ENCODE measurements around the gene DNM2.

The DNM2 gene

DNA sequence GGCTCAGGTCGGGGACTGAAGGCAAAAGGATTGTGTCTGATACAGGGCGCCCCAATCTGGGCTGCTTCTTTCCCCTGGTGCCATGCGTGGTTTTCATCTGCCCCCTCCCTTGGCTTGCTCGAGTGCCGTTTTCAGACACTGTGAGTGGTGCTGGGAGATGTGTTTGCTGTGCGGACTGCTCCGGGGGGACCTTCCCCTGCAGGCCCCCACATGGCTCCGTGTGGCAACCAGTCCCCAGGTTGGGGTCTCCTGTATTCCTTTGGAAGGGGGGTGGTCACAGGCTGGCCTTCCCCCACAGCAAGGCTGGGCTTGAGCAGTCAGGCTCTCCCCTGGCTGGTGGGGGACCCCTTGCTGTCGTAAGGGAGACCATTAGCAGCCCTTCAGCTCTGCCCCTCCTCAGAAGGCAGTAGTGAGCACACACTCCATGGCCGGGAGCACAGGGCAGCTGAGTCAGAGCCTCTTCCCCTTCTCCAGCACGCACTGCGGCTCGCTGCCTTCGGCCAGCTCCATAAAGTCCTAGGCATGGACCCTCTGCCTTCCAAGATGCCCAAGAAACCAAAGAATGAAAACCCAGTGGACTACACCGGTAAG, 37.2 kb upstream of the DNM2 start:
- Histone ChIP-seq H3K36me3 (ENCODE audit: control insufficient read depth, insufficient read depth, low read length) (peaks cover 93% of the 10 kb centered on the region), H3K27ac (ENCODE audit: insufficient read depth, low read length, poor library complexity, severe bottlenecking) (no peak overlapping the region), H3K9me3 (ENCODE audit: control insufficient read depth, low read length) (no peaks in the 10 kb centered on the region), H3K4me3 (ENCODE audit: insufficient read depth, low read depth, low read length, poor library complexity, severe bottlenecking) (no peak overlapping the region), H3K27me3 (replicated peaks; ENCODE audit: control insufficient read depth, insufficient read depth, low read length, poor library complexity, severe bottlenecking) (no peaks in the 10 kb centered on the region), H3K4me1 (ENCODE audit: control insufficient read depth, insufficient read depth, low read length, poor library complexity, severe bottlenecking) (no peaks in the 10 kb centered on the region)
- no peak for DNase-seq

DNA sequence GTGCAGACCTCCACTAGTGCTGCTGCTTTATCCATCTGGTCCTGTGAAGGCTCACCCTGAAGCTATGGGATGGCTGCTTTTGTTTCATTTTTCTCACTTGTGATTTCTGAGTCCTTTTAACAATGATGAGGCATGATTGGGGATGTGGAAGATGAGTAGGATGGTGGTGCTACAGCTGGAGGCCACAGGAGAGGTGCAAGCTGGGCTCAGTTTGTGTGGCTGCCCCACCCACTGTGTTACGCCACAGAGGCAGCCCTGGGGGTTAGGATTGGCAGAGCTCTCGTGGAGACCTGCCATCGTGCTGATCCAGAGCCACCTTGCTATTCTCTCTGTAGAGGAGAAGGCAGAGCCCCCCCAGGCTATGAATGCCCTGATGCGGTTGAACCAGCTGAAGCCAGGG, 36.2 kb upstream of the DNM2 start:
- Histone ChIP-seq H3K4me1 (ENCODE audit: control insufficient read depth, insufficient read depth, low read length, poor library complexity, severe bottlenecking) (no peaks in the 10 kb centered on the region), H3K27me3 (replicated peaks; ENCODE audit: control insufficient read depth, insufficient read depth, low read length, poor library complexity, severe bottlenecking) (no peaks in the 10 kb centered on the region), H3K4me3 (ENCODE audit: insufficient read depth, low read depth, low read length, poor library complexity, severe bottlenecking) (no peak overlapping the region), H3K9me3 (ENCODE audit: control insufficient read depth, low read length) (no peaks in the 10 kb centered on the region), H3K36me3 (ENCODE audit: control insufficient read depth, insufficient read depth, low read length) (peaks cover 95% of the 10 kb centered on the region), H3K27ac (ENCODE audit: insufficient read depth, low read length, poor library complexity, severe bottlenecking) (no peak overlapping the region)
- DNase-seq: no peak

DNA sequence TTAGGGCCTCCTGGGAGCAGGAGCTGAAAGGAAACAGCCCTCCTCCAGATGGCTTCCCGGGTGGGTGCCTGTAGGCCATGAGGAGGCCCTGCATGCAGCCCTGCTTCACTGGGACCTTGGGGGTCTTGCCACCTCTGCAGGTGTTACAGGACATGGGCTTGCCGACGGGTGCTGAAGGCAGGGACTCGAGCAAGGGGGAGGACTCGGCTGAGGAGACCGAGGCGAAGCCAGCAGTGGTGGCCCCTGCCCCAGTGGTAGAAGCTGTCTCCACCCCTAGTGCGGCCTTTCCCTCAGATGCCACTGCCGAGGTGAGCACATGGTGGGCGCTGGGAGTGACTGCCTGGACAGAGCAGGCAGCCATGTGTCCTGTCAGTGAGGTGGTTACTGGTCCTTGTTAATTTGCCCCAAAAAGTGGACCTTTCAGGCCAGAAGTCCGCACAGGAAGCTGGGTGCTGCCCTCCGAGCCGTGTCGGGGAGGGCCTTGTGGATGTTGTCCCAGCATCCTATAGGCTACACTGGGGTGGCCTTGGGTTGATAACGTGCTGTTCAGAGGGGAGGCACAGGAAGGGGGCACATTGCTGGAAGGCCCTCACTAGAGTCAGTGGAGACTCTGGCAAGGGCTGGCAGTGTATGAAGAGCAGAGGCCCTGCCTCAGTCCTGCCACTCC, 35.3 kb upstream of the DNM2 start:
- H3K4me3 ChIP-seq (ENCODE audit: insufficient read depth, low read depth, low read length, poor library complexity, severe bottlenecking): no peak overlapping the region
- no peaks in the 10 kb centered on the region for H3K9me3 ChIP-seq (ENCODE audit: control insufficient read depth, low read length)
- H3K27ac ChIP-seq (ENCODE audit: insufficient read depth, low read length, poor library complexity, severe bottlenecking): no peak overlapping the region
- no peaks in the 10 kb centered on the region for H3K27me3 ChIP-seq (replicated peaks; ENCODE audit: control insufficient read depth, insufficient read depth, low read length, poor library complexity, severe bottlenecking)
- no peak for DNase-seq
- peaks cover 95% of the 10 kb centered on the region for H3K36me3 ChIP-seq (ENCODE audit: control insufficient read depth, insufficient read depth, low read length)
- H3K4me1 ChIP-seq (ENCODE audit: control insufficient read depth, insufficient read depth, low read length, poor library complexity, severe bottlenecking): no peaks in the 10 kb centered on the region

DNA sequence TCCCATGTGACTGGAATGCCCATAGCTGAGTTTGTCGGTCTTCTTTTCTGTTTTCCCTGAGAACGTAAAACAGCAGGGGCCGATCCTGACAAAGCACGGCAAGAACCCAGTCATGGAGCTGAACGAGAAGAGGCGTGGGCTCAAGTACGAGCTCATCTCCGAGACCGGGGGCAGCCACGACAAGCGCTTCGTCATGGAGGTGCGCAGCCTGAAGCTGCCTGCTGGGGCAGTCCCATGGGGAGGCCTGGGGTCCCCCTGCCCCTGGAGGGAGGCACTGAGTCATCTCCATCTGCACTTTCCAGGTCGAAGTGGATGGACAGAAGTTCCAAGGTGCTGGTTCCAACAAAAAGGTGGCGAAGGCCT, 34.8 kb upstream of the DNM2 start:
- Histone ChIP-seq H3K9me3 (ENCODE audit: control insufficient read depth, low read length) (no peaks in the 10 kb centered on the region), H3K27ac (ENCODE audit: insufficient read depth, low read length, poor library complexity, severe bottlenecking) (no peak overlapping the region), H3K27me3 (replicated peaks; ENCODE audit: control insufficient read depth, insufficient read depth, low read length, poor library complexity, severe bottlenecking) (no peaks in the 10 kb centered on the region), H3K36me3 (ENCODE audit: control insufficient read depth, insufficient read depth, low read length) (peaks cover 95% of the 10 kb centered on the region), H3K4me1 (ENCODE audit: control insufficient read depth, insufficient read depth, low read length, poor library complexity, severe bottlenecking) (no peaks in the 10 kb centered on the region), H3K4me3 (ENCODE audit: insufficient read depth, low read depth, low read length, poor library complexity, severe bottlenecking) (no peak overlapping the region)
- DNase-seq: no peak

DNA sequence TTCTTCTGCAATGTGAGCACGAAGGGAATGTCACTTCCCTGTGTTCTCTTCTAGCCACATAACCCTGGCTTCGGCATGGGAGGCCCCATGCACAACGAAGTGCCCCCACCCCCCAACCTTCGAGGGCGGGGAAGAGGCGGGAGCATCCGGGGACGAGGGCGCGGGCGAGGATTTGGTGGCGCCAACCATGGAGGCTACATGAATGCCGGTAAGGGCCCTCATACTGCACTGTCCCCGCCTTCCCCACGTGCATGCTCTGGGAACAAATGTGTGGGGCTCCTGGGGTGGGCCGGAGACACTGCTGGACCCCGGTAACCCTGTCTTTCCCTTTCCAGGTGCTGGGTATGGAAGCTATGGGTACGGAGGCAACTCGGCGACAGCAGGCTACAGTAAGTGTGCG, 34.3 kb upstream of the DNM2 start:
- Histone ChIP-seq H3K9me3 (ENCODE audit: control insufficient read depth, low read length) (no peaks in the 10 kb centered on the region), H3K27me3 (replicated peaks; ENCODE audit: control insufficient read depth, insufficient read depth, low read length, poor library complexity, severe bottlenecking) (no peaks in the 10 kb centered on the region), H3K4me3 (ENCODE audit: insufficient read depth, low read depth, low read length, poor library complexity, severe bottlenecking) (no peak overlapping the region), H3K4me1 (ENCODE audit: control insufficient read depth, insufficient read depth, low read length, poor library complexity, severe bottlenecking) (no peaks in the 10 kb centered on the region), H3K27ac (ENCODE audit: insufficient read depth, low read length, poor library complexity, severe bottlenecking) (no peak overlapping the region), H3K36me3 (ENCODE audit: control insufficient read depth, insufficient read depth, low read length) (peaks cover 95% of the 10 kb centered on the region)
- DNase-seq: no peak

DNA sequence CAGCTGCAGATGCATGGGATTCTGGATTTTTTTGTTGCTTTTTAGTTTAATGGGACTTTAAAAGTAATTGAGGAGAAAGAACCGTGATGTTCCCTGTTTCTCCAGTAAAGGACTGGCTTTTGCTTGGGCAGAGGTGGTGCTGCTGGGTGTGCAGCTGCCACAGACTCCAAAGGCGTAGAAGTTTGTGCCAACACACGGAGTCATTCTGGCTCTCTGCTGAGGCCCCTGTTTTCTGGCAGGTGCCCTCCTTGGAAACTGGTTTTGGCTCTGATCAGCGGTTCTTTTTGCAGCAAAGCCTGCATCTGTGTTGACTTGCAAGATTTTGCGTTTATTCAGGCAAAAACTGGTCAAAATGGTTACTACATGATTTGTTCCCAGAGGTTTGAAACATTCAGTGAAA, 32.7 kb upstream of the DNM2 start:
- H3K27me3 ChIP-seq (replicated peaks; ENCODE audit: control insufficient read depth, insufficient read depth, low read length, poor library complexity, severe bottlenecking): no peaks in the 10 kb centered on the region
- DNase-seq: no peak
- H3K36me3 ChIP-seq (ENCODE audit: control insufficient read depth, insufficient read depth, low read length): peaks cover 94% of the 10 kb centered on the region
- H3K9me3 ChIP-seq (ENCODE audit: control insufficient read depth, low read length): no peaks in the 10 kb centered on the region
- no peak overlapping the region for H3K27ac ChIP-seq (ENCODE audit: insufficient read depth, low read length, poor library complexity, severe bottlenecking)
- no peak overlapping the region for H3K4me3 ChIP-seq (ENCODE audit: insufficient read depth, low read depth, low read length, poor library complexity, severe bottlenecking)
- H3K4me1 ChIP-seq (ENCODE audit: control insufficient read depth, insufficient read depth, low read length, poor library complexity, severe bottlenecking): no peaks in the 10 kb centered on the region

DNA sequence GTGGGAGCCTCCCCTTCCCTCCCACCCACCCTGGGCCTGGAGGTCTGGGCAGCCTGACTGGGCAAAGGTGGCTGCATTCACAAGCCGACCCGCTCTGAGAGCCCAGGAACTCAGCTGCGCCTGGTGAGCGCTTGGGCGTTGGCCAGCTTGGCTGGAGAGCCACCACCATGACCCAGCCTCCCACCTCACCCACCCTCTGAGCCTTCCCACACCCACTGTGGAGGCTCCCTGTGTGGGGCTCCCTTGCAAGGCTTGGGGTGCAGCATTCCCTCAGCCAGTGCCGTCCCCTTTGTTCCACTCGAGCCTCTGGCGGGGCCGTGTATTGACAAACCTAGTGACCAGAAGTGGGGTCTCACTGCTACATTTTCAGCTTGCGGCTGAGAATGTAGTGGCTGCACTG, 31.7 kb upstream of the DNM2 start:
- peaks cover 94% of the 10 kb centered on the region for H3K36me3 ChIP-seq (ENCODE audit: control insufficient read depth, insufficient read depth, low read length)
- H3K4me3 ChIP-seq (ENCODE audit: insufficient read depth, low read depth, low read length, poor library complexity, severe bottlenecking): no peak overlapping the region
- no peaks in the 10 kb centered on the region for H3K27me3 ChIP-seq (replicated peaks; ENCODE audit: control insufficient read depth, insufficient read depth, low read length, poor library complexity, severe bottlenecking)
- no peaks in the 10 kb centered on the region for H3K4me1 ChIP-seq (ENCODE audit: control insufficient read depth, insufficient read depth, low read length, poor library complexity, severe bottlenecking)
- H3K9me3 ChIP-seq (ENCODE audit: control insufficient read depth, low read length): no peaks in the 10 kb centered on the region
- no peak for DNase-seq
- H3K27ac ChIP-seq (ENCODE audit: insufficient read depth, low read length, poor library complexity, severe bottlenecking): no peak overlapping the region

DNA sequence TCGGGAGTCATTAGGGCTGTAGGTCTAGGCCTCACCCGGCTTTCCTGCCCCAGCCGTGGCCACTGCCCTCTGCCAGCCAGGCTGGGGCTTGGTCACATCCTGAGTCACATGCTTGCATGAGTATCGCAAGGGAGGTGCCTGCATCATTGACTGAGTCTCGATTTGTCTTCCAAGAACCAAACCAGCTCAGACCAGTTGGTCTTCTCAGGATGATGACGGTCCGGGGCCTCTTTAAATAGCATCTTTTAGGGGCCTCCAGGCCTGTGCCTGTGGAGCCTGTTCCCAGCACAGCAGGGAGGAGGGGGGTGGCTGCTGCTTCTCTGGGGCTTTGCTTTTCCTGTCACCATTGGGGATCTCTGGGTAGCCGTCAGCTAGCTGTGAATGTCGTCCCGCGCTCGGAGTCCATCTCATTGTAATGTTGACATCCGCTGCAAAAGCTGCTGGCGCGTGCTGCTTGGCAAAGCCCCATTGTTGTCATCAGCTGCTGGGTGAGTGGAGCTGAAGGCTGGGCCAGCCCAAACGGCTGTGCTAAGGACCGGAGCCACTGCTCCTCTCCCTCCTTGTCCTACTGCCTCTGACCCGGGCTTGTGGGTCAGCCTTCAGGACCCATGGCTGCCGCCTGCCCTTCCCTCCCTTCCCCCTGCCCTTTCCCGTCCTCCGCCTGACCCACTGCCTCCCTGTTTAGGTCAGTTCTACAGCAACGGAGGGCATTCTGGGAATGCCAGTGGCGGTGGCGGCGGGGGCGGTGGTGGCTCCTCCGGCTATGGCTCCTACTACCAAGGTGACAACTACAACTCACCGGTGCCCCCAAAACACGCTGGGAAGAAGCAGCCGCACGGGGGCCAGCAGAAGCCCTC, 31.0 kb upstream of the DNM2 start:
- no peaks in the 10 kb centered on the region for H3K4me1 ChIP-seq (ENCODE audit: control insufficient read depth, insufficient read depth, low read length, poor library complexity, severe bottlenecking)
- no peak overlapping the region for H3K4me3 ChIP-seq (ENCODE audit: insufficient read depth, low read depth, low read length, poor library complexity, severe bottlenecking)
- H3K27ac ChIP-seq (ENCODE audit: insufficient read depth, low read length, poor library complexity, severe bottlenecking): no peak overlapping the region
- no peak for DNase-seq
- peaks cover 92% of the 10 kb centered on the region for H3K36me3 ChIP-seq (ENCODE audit: control insufficient read depth, insufficient read depth, low read length)
- H3K9me3 ChIP-seq (ENCODE audit: control insufficient read depth, low read length): no peaks in the 10 kb centered on the region
- H3K27me3 ChIP-seq (replicated peaks; ENCODE audit: control insufficient read depth, insufficient read depth, low read length, poor library complexity, severe bottlenecking): no peaks in the 10 kb centered on the region

DNA sequence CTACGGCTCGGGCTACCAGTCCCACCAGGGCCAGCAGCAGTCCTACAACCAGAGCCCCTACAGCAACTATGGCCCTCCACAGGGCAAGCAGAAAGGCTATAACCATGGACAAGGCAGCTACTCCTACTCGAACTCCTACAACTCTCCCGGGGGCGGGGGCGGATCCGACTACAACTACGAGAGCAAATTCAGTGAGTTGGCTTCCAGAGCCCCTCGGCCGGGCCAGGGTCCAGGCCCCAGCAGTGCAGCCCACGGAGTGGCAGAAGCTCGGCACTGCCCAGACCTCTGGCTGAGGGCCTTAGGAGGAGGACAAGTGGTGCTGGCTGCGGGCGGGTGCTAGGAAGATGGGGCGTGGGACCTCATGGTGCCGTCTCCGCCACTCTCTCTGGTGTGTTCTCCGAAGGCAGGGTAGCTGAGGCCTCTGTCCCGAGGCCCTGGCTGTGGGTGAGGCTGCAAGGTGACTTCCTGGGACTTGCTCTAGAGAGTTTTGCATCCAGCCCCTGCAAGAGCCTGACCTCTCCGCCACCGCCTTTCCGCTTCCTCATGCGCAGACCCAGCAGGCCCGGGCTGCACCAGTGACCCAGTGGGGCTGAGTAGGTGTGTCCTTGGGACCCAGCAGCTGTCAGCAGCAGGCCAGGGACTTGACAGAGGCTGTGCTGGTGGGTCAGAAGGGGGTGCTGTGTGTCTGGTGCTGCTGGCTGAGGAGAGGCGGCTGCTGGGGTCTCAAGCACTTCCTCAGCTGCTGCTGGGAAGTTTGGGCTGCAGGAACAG, 30.2 kb upstream of the DNM2 start:
- H3K36me3 ChIP-seq (ENCODE audit: control insufficient read depth, insufficient read depth, low read length): peaks cover 91% of the 10 kb centered on the region
- H3K27me3 ChIP-seq (replicated peaks; ENCODE audit: control insufficient read depth, insufficient read depth, low read length, poor library complexity, severe bottlenecking): no peaks in the 10 kb centered on the region
- no peak overlapping the region for H3K4me3 ChIP-seq (ENCODE audit: insufficient read depth, low read depth, low read length, poor library complexity, severe bottlenecking)
- H3K9me3 ChIP-seq (ENCODE audit: control insufficient read depth, low read length): no peaks in the 10 kb centered on the region
- no peak overlapping the region for H3K27ac ChIP-seq (ENCODE audit: insufficient read depth, low read length, poor library complexity, severe bottlenecking)
- no peaks in the 10 kb centered on the region for H3K4me1 ChIP-seq (ENCODE audit: control insufficient read depth, insufficient read depth, low read length, poor library complexity, severe bottlenecking)
- no peak for DNase-seq
